A673 (cell line): Measurements from ENCODE around the gene SLC2A8.

Source experiments
- EZH2 ChIP-seq: fragments of 200-600 bp; sonication (generic); IDR thresholded peaks from 2 replicates; pipeline ENCODE4 v1.6.1; 2017; ENCODE audit warnings: borderline replicate concordance, low read depth, mild to moderate bottlenecking, mixed read lengths, antibody characterized with exemption, low read length; ENCODE audit not compliant: poor library complexity, severe bottlenecking
- TF ChIP-seq, protein P1 (sequence below): fragments of 300-800, 200-600 bp; sonication (generic); conservative IDR thresholded peaks from 2 replicates; pipeline ENCODE4 v1.5.1; 2017; ENCODE audit warnings: low read depth, mild to moderate bottlenecking, antibody characterized with exemption, low read length, moderate library complexity, mixed read lengths

DNA sequence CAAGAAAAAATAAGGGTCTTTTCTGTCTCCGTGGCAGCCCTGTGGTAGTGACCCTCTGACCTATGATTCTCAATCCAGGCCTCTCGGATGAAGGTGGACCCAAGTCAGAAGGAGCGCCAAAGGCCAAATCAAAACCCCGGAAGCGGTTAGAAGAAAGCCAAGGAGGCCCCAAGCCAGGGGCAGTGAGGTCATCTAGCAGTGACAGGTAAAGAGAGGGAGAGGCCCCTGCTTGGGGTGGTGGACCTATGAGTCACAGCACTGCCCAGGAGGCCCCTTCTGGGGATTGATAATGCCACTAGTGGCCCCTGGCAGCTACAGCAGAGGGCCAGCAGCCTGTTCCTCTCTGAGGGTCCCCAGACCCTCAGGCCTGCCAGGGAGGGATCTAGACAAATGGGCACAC lies 6.4 kb upstream of the SLC2A8 start:
- TF ChIP-seq, protein P1, sequence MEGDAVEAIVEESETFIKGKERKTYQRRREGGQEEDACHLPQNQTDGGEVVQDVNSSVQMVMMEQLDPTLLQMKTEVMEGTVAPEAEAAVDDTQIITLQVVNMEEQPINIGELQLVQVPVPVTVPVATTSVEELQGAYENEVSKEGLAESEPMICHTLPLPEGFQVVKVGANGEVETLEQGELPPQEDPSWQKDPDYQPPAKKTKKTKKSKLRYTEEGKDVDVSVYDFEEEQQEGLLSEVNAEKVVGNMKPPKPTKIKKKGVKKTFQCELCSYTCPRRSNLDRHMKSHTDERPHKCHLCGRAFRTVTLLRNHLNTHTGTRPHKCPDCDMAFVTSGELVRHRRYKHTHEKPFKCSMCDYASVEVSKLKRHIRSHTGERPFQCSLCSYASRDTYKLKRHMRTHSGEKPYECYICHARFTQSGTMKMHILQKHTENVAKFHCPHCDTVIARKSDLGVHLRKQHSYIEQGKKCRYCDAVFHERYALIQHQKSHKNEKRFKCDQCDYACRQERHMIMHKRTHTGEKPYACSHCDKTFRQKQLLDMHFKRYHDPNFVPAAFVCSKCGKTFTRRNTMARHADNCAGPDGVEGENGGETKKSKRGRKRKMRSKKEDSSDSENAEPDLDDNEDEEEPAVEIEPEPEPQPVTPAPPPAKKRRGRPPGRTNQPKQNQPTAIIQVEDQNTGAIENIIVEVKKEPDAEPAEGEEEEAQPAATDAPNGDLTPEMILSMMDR, result no peak
- TF ChIP-seq EZH2, result no peak
